Bone marrow (tissue), 2 donors: ENCODE results near the gene TSPEAR.
"Not testable (repeated sequence)": the region's sequence is repeated elsewhere in the genome, so short reads cannot be mapped to it uniquely, and the experiment has no call there.

Source experiments
- DNase-seq, 2 donors: peaks; one replicate each; lab custom pipeline; 2025; lab: John Stamatoyannopoulos, UW

The TSPEAR gene

DNA sequence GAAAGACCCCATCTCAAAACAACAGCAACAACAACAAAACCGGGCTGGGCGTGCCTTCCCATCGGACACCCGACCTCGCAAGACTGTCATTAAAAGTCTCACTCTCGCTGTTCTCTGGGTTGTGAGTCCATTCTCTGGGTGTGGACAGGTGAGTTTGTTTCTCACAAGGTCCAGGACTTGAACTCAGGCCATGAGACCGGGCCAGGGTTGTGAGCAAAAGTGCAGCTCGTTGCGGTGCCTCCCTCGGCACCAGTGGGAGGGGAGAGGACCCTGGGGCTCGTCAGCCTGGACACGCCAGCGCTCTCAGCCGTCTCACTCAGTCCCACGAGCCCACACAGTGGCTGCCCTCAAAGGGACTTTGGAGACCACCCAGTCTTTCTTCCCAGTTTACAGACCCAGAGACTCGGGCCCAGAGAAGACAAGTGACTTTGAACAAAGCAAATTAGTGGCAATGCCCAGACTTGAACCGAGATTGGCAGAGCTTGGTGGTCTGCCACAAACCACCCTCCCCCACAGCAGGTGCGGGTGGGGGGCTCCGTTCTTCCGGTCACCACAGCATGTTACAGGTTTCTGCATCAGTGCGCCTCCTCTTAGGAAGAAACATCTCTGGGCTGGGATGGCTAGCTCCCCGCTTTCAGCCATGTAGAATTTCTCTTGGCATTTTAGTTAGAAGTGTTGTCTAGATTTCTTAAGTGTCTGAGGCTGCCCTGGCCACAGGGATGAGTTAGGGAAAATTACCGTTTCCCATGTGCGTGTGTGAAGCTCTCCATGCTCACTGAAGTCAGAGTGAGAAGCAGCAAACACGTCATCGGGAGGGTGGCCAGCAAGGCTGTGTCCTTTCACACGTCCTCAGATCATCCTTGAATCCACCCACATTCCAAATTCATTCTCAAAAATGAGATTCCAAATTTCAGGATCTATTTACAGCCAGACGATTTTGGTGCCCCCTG lies 227.8 kb downstream of the TSPEAR start:
- no peak for DNase-seq

- DNase-seq = no peak
Measured at GRCh38 chr21:44482581-44483287, 228.6 kb downstream of the TSPEAR start.

DNA sequence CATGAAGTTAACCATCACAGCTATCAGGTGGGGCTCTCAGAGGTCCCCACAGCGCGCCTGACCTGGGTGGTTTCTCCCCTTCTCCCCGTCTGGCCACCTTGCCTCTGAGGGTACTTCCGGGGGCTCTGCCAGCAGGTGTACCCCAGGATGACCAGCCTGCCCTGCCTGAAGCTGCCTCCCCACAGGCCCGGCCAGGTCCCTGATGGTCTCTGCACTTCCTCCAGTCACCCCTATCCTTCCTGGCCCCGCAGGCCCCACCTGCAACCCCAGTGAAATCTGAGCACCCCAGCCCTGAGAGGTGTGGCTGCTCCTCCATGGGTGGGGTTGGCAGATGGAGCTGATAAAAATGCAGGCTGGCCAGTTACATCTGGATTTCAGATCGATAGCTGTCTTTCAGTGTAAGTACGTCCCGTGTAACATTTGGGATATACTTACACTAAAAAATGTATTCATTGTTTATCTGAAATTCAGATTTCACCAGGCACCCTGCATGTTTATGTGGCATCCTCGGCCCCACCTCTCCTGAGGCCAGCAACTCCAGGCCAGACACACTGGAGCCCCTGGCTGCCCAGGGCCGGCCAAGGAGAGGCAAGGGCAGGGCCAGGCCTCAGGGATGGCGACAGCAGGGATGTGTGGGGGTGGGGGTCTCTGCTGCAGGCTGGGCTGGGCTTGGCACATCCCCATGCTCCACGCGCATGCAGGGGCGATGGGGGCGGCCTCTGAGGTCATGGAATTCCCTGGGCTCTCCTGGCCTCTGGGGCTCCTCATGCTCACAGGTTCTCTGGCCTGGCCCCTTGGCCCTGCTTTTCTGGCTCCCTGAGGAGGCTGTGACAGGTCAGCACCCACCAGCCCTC lies 230.9 kb downstream of the TSPEAR start:
- DNase-seq = no peak

- not testable (repeated sequence) for DNase-seq
Measured at GRCh38 chr21:44479556-44480199, 231.7 kb downstream of the TSPEAR start.

GRCh38 chr21:44478801-44479167 lies 232.6 kb downstream of the TSPEAR start:
- no peak for DNase-seq

GRCh38 chr21:44478124-44478800 lies 233.1 kb downstream of the TSPEAR start:
- no peak for DNase-seq

DNA sequence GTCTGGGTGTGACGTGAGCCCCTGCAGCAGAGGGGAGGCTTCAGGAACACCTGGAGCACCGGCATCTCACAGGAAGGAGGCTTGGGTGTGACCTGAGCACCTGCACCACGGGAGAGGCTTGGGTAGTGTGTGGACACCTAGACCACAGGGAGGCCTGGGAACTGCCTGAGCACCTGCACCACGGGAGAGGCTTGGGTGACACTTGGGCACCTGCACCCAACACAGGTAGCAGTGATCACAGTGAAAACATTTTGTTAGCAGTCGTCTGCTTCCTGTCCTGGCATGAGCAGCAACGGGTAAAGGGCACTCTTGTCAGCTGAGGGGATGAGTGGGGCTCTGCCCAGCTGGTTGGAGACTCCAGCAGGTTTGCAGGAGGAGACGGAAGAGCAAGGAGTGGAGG lies 233.7 kb downstream of the TSPEAR start:
- DNase-seq = no peak

DNA sequence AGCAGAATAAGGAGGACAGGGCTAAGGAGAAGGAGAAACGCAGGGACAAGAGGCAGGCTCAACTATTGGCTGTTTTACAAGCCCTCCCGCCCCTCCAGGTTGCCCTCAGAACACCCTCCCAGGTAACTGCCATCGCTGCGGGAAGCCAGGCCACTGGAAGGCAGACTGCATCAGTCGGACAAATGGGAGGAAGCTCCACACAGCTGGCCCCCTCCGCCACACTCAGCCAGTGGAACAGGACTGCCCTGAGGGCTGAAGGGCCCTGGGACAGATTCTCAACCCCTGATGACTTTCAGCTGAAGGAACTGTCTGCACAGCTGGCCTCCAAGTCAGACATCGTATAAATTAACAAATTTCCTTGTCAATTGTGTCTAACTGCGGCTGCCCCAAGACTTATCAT lies 234.2 kb downstream of the TSPEAR start:
- DNase-seq = no peak

DNA sequence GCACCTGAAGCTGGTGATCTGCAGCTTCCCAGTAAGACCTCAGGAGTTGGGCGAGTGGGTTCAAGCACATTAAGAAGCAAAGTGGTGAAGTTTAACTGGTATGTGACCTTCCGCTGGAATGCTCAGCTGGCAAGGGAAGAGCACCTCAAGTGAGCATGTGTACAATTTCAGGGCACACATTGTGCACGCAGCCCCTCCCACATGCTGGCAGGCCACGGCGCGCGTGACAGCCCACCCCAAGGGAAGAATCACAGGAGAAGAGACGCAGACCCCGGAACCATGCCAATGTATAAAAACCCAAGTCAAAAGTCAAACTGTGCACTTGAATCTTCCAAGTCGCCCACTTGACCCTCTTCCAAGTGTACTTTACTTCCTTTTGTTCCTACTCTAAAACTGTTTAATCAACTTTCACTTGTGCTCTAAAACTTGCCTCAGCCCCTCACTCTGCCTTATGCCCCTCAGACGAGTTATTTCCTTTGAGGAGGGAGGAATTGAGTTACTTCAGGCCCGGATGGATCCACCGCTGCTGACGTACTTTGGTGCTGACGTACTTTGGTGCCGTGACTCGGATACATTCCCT lies 236.0 kb downstream of the TSPEAR start:
- no peak for DNase-seq

- no peak for DNase-seq
Measured at GRCh38 chr21:44473915-44474555, 237.3 kb downstream of the TSPEAR start.

DNA sequence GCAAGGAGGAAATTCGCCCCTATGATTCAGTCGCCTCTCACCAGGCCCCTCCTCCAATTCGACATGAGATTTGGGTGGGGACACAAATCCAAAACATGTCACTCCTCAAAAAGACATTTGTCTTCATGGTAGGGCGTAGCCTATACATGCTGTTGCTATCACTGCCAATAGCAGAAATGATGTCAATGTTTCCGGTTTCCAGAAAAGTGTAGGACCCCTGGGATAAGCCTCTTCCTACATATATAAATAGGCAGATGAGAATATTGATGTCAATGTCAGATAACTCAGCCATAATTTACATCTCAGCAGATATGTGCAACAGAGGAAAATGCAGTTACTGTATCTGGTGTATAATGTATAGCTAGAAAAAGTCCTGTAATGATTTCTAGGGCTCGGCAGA lies 239.4 kb downstream of the TSPEAR start:
- DNase-seq = no peak

GRCh38 chr21:44471341-44471740 lies 240.0 kb downstream of the TSPEAR start:
- DNase-seq = no peak

DNA sequence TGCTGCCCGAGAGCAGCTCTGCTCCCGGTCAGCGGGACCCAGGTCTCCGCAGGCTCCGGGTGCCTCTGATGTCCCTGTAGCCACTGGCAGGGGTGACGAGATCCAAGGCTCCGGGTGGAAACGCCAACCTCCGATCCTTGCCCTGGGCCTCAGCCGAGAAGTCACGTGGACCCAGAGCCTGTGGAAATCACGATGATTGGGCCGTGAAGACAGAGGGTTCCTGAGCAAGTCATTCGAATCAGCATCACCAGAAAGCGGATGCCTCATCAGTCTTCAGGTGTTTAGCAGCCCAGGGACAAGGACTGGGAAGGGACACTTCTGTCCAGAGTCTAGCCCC lies 243.5 kb downstream of the TSPEAR start:
- no peak for DNase-seq

- DNase-seq = no peak
Measured at GRCh38 chr21:44466996-44467858, 244.1 kb downstream of the TSPEAR start.

- no peak for DNase-seq
Measured at GRCh38 chr21:44466351-44466954, 244.9 kb downstream of the TSPEAR start.

GRCh38 chr21:44464351-44464750 lies 247.0 kb downstream of the TSPEAR start:
- no peak for DNase-seq

GRCh38 chr21:44463724-44464123 lies 247.6 kb downstream of the TSPEAR start:
- DNase-seq = no peak

GRCh38 chr21:44462834-44463200 lies 248.6 kb downstream of the TSPEAR start:
- no peak for DNase-seq
